DMS153 treated with DMSO at 0.1 percent for 48 hours (cell line): ENCODE data around the gene SLC10A3.

Experiments
- DNase-seq: peaks from one replicate; lab custom pipeline; 2025; ENCODE audit not compliant: unreplicated experiment; lab: John Stamatoyannopoulos, UW

The SLC10A3 gene

GRCh38 chrX:154484255-154485149 is 5.9 kb downstream of the SLC10A3 start:
- DNase-seq, result no peak

- DNase-seq, result no peak
Measured at GRCh38 chrX:154483325-154483724, 7.1 kb downstream of the SLC10A3 start.

- DNase-seq, result no peak
Measured at GRCh38 chrX:154482786-154483185, 7.6 kb downstream of the SLC10A3 start.

GRCh38 chrX:154481911-154482601 is 8.4 kb downstream of the SLC10A3 start:
- no peak for DNase-seq

GRCh38 chrX:154481195-154481594 is 9.2 kb downstream of the SLC10A3 start:
- DNase-seq, result no peak

GRCh38 chrX:154478728-154479622 is 11.5 kb downstream of the SLC10A3 start, which contains the start of gene LAGE3:
LAGE3 (minus strand) TSS chrX:154479281; CDS start chrX:154478915, 366 bp downstream.
- peak; percentile 94 for DNase-seq

GRCh38 chrX:154477891-154478477 is 12.4 kb downstream of the SLC10A3 start:
- no peak for DNase-seq

- no peak for DNase-seq
Measured at GRCh38 chrX:154476821-154477220, 13.6 kb downstream of the SLC10A3 start.

GRCh38 chrX:154473683-154474082 is 16.7 kb downstream of the SLC10A3 start:
- no peak for DNase-seq

GRCh38 chrX:154472685-154473632 is 17.5 kb downstream of the SLC10A3 start:
- DNase-seq, result no peak

- DNase-seq, result no peak
Measured at GRCh38 chrX:154471839-154472684, 18.4 kb downstream of the SLC10A3 start.

GRCh38 chrX:154470914-154471568 is 19.4 kb downstream of the SLC10A3 start:
- no peak for DNase-seq

GRCh38 chrX:154470434-154470833 is 20.0 kb downstream of the SLC10A3 start:
- no peak for DNase-seq

GRCh38 chrX:154469880-154470279 is 20.5 kb downstream of the SLC10A3 start:
- DNase-seq, result no peak

GRCh38 chrX:154469114-154469513 is 21.3 kb downstream of the SLC10A3 start:
- no peak for DNase-seq

GRCh38 chrX:154468217-154468616 is 22.2 kb downstream of the SLC10A3 start:
- DNase-seq, result no peak

GRCh38 chrX:154467556-154467955 is 22.9 kb downstream of the SLC10A3 start:
- no peak for DNase-seq

- DNase-seq, result no peak
Measured at GRCh38 chrX:154466907-154467306, 23.5 kb downstream of the SLC10A3 start.
